Fibroblast of pulmonary artery (primary cell): ENCODE measurements around the gene SPARC.

Experiments used
- DNase-seq: peaks from one replicate; pipeline ENCODE4 v3.0.0-alpha.2; 2010; ENCODE audit warnings: low read depth
- H3K4me3 ChIP-seq: replicated peaks from 2 replicates; pipeline ENCODE4 v1.5.1; 2011; ENCODE audit warnings: low read depth, mild to moderate bottlenecking, control low read depth, low read length, moderate library complexity
- CTCF ChIP-seq: IDR thresholded peaks from 2 replicates; pipeline ENCODE4 v1.5.1; 2011; ENCODE audit warnings: mild to moderate bottlenecking, control low read depth, low read length, inconsistent platforms; ENCODE audit errors: missing control alignments

SPARC gene

GRCh38 chr5:151685749-151686673, 704 bp downstream of the SPARC start:
- no peak for TF ChIP-seq CTCF
- H3K4me3 ChIP-seq = peak overlapping the region; percentile 74
- no peak for DNase-seq

GRCh38 chr5:151684690-151685361, 1.9 kb downstream of the SPARC start:
- TF ChIP-seq CTCF = peak; percentile 43
- DNase-seq = peak; percentile 96
- peak overlapping the region; percentile 74 for H3K4me3 ChIP-seq

GRCh38 chr5:151683986-151684588, 2.6 kb downstream of the SPARC start:
- DNase-seq = peak; percentile 69

GRCh38 chr5:151683444-151683843, 3.3 kb downstream of the SPARC start:
- DNase-seq = no peak
- no peak for TF ChIP-seq CTCF
- peak overlapping the region; percentile 74 for H3K4me3 ChIP-seq

More at GRCh38 chr5:151683986-151684588, 2.6 kb downstream of the SPARC start:
- TF ChIP-seq CTCF = no peak
- peak overlapping the region; percentile 74 for H3K4me3 ChIP-seq

GRCh38 chr5:151682751-151683331, 3.9 kb downstream of the SPARC start:
- TF ChIP-seq CTCF = no peak
- H3K4me3 ChIP-seq = peak overlapping the region; percentile 74
- no peak for DNase-seq

GRCh38 chr5:151682240-151682639, 4.5 kb downstream of the SPARC start:
- peak overlapping the region; percentile 74 for H3K4me3 ChIP-seq

More at GRCh38 chr5:151682240-151682639, 4.5 kb downstream of the SPARC start:
- peak; percentile 21 for TF ChIP-seq CTCF
- DNase-seq = no peak
